Suprapubic skin (tissue), 4 donors: ENCODE data around the gene ENTPD7. TPM values are rescaled to one million over a fixed set of nuclear protein-coding genes. Genes with fewer than 3 reads are reported as not detected.
"Not testable (repeated sequence)": the region's sequence is repeated elsewhere in the genome, so short reads cannot be mapped to it uniquely, and the experiment has no call there.

Source experiments
- DNase-seq, 2 donors: peaks; one replicate each; pipeline ENCODE4 v3.0.0-alpha.2; 2019; ENCODE audit warnings: low spot score in 2 of 2
- H3K27ac ChIP-seq: fragments of 200-600 bp; sonication (generic); one replicate; pipeline ENCODE4 v1.5.1; 2019
- H3K27me3 ChIP-seq: fragments of 200-600 bp; sonication (generic); one replicate; pipeline ENCODE4 v1.5.1; 2019
- H3K36me3 ChIP-seq: fragments of 200-600 bp; sonication (generic); one replicate; pipeline ENCODE4 v1.5.1; 2019
- H3K4me1 ChIP-seq: fragments of 200-600 bp; sonication (generic); one replicate; pipeline ENCODE4 v1.5.1; 2019
- H3K4me3 ChIP-seq: fragments of 200-600 bp; sonication (generic); one replicate; pipeline ENCODE4 v1.5.1; 2019; ENCODE audit warnings: mild to moderate bottlenecking
- H3K9me3 ChIP-seq: fragments of 200-600 bp; sonication (generic); one replicate; pipeline ENCODE4 v1.5.1; 2019
- CTCF ChIP-seq, 2 donors: fragments of 200-600 bp in 1 of 2; fragments of 450-650 bp in 1 of 2; sonication (generic) in 1 of 2; IDR thresholded peaks; one replicate each; pipeline ENCODE4 v1.5.1; 2016 to 2019; ENCODE audit warnings: antibody characterized with exemption in 2 of 2, mild to moderate bottlenecking in 1 of 2, moderate library complexity in 1 of 2
- EP300 ChIP-seq: sonication (generic); formaldehyde crosslinking; IDR thresholded peaks from one replicate; pipeline ENCODE4 v1.6.1; 2017; ENCODE audit warnings: antibody characterized with exemption
- POLR2A ChIP-seq, 2 donors: fragments of 450-650 bp; IDR thresholded peaks; one replicate each; pipeline ENCODE4 v1.6.1; 2017; ENCODE audit warnings: antibody characterized with exemption in 2 of 2, mild to moderate bottlenecking in 2 of 2, moderate library complexity in 2 of 2
- POLR2AphosphoS5 ChIP-seq, 3 donors: sonication (generic); formaldehyde crosslinking; IDR thresholded peaks; one replicate each; pipeline ENCODE4 v1.6.1; 2017; ENCODE audit warnings: antibody characterized with exemption in 3 of 3
- WGBS: methylation state at CpG from one replicate; pipeline ENCODE4 v1.1.5; 2018; 5-methylcytosine and 5-hydroxymethylcytosine counted together
- total RNA-seq, 4 donors: library from RNA; depleted of rRNA; stranded (reverse); fragments of >200 nt; gene quantifications; one replicate each; pipeline ENCODE4 v1.1.0, GENCODE V29; 2016

Gene ENTPD7
- total RNA-seq, 4 donors from 2014 or later = 9.6 to 13.5 (median 10.0) TPM

- Histone ChIP-seq H3K27me3 (no peaks in the 10 kb centered on the region), H3K4me1 (no peaks in the 10 kb centered on the region), H3K36me3 (peaks cover 87% of the 10 kb centered on the region), H3K4me3 (no peak overlapping the region), H3K27ac (no peak overlapping the region), H3K9me3 (no peaks in the 10 kb centered on the region)
- no peak for DNase-seq
- TF ChIP-seq POLR2A (IDR thresholded peaks at IDR 0.05) = no peak
- no peak for TF ChIP-seq POLR2AphosphoS5 (IDR thresholded peaks at IDR 0.05)
- no peak for TF ChIP-seq CTCF (IDR thresholded peaks at IDR 0.05)
- TF ChIP-seq EP300 = no peak
- 97% methylated on average over 2 of the region's 2 CpGs for WGBS
Observed at GRCh38 chr10:99740260-99740659, 81.0 kb downstream of the ENTPD7 start.

- Histone ChIP-seq H3K4me1 (no peaks in the 10 kb centered on the region), H3K4me3 (no peak overlapping the region), H3K27me3 (no peaks in the 10 kb centered on the region), H3K9me3 (no peaks in the 10 kb centered on the region), H3K27ac (no peak overlapping the region), H3K36me3 (peaks cover 95% of the 10 kb centered on the region)
- WGBS = 98% methylated on average over 3 of the region's 3 CpGs
- DNase-seq = no peak
- TF ChIP-seq EP300 (no peak), CTCF (IDR thresholded peaks at IDR 0.05) (no peak), POLR2A (IDR thresholded peaks at IDR 0.05) (no peak)
Observed at GRCh38 chr10:99740933-99741559, 81.7 kb downstream of the ENTPD7 start.

GRCh38 chr10:99742254-99742653 lies 82.9 kb downstream of the ENTPD7 start:
- H3K9me3 ChIP-seq = no peaks in the 10 kb centered on the region
- no peak overlapping the region for H3K4me3 ChIP-seq
- H3K27ac ChIP-seq = no peak overlapping the region
- H3K36me3 ChIP-seq = peaks cover 93% of the 10 kb centered on the region
- TF ChIP-seq CTCF (IDR thresholded peaks at IDR 0.05) = no peak
- TF ChIP-seq POLR2AphosphoS5 (IDR thresholded peaks at IDR 0.05) = no peak
- TF ChIP-seq EP300 = no peak
- TF ChIP-seq POLR2A (IDR thresholded peaks at IDR 0.05) = no peak
- no peaks in the 10 kb centered on the region for H3K27me3 ChIP-seq
- no peak for DNase-seq
- no peaks in the 10 kb centered on the region for H3K4me1 ChIP-seq

- Histone ChIP-seq H3K9me3 (no peaks in the 10 kb centered on the region), H3K4me1 (no peaks in the 10 kb centered on the region), H3K27ac (peak overlapping the region; percentile 40), H3K4me3 (no peak overlapping the region), H3K36me3 (peaks cover 93% of the 10 kb centered on the region), H3K27me3 (no peaks in the 10 kb centered on the region)
- TF ChIP-seq EP300 = no peak
- TF ChIP-seq POLR2AphosphoS5 (IDR thresholded peaks at IDR 0.05) = no peak
- no peak for TF ChIP-seq POLR2A (IDR thresholded peaks at IDR 0.05)
- no peak for TF ChIP-seq CTCF (IDR thresholded peaks at IDR 0.05)
- no peak for DNase-seq
- 65% methylated on average over 2 of the region's 2 CpGs for WGBS
Observed at GRCh38 chr10:99742701-99743100, 83.4 kb downstream of the ENTPD7 start.

- 64% methylated on average over 3 of the region's 3 CpGs for WGBS
- Histone ChIP-seq H3K36me3 (peaks cover 96% of the 10 kb centered on the region), H3K27ac (no peak overlapping the region), H3K4me3 (no peak overlapping the region), H3K4me1 (no peaks in the 10 kb centered on the region), H3K27me3 (no peaks in the 10 kb centered on the region), H3K9me3 (no peaks in the 10 kb centered on the region)
- TF ChIP-seq POLR2A (IDR thresholded peaks at IDR 0.05) (no peak), CTCF (IDR thresholded peaks at IDR 0.05) (no peak), EP300 (no peak), POLR2AphosphoS5 (IDR thresholded peaks at IDR 0.05) (no peak)
- DNase-seq = no peak
Observed at GRCh38 chr10:99743841-99744240, 84.5 kb downstream of the ENTPD7 start.

- WGBS = 95% methylated on average over 2 of the region's 2 CpGs
- DNase-seq, H3K27ac ChIP-seq, H3K9me3 ChIP-seq, H3K4me1 ChIP-seq, H3K4me3 ChIP-seq, H3K27me3 ChIP-seq: not testable (repeated sequence)
- peaks cover 84% of the 10 kb centered on the region for H3K36me3 ChIP-seq
Observed at GRCh38 chr10:99746166-99746565, 86.9 kb downstream of the ENTPD7 start.
